Measurements from ENCODE around the gene UVSSA.
A peak's percentile ranks its signal among the peaks of the same experiment; 100 is the strongest.
"Not testable (repeated sequence)": the region's sequence is repeated elsewhere in the genome, so short reads cannot be mapped to it uniquely, and the experiment has no call there.

The UVSSA gene

DNA sequence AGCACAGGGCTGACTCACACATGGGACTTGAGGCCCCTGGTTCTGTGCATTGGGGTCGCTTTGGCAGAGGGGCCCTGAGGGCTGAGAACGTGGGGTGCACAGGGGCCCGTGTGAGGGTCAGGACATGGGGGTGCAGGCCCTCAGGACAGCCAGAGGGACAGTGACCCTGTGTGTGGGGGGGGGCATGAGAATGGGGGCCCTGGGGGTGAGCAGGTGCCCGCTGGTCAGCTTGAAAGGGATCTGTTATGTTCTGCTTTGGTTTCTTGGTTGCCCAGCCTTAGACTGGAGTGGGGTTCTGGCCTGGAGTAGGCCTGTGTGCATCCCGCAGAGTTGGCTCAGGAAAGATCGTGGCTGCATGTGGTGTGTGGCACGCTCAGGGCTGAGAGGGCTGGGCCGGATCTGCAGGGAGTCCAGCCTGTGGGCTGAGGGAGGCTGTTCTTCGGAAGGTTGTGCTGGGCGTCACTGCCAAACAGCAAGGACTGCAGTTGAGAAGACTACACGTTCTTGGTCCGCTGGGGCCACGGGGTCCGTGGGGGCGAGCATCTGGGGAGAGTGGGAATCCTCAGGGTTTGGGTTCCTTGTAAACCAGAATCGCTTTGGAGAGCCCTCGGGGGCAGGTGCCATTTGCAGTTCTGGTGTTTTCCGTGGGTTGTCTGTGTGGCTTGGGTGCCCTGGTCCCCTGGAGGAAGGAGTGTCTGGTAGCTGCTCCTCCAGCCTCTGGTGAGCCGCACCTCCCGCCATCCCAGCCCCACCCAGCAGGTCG lies 15.2 kb upstream of the UVSSA start:
- DNase-seq, result no peak

DNA sequence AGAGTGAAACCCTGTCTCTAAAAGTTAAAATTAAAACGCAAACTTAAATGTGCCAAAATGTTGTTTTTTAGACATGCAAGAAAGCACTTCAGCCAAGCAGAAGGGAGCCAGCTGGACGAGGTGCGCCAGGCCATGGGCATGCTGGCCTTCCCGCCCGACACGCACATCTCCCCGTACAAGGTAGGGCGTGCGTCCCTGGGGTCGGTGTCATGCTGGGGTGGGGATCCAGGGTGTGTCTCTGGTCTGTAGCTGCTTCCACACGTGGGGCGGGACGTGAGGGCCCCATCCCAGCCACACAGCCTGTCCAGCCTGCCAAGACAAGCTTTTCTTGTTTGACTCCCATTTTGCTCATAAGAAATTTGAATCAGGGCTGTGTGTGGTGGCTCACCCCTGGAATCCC lies 14.3 kb upstream of the UVSSA start:
- no peak for DNase-seq

DNA sequence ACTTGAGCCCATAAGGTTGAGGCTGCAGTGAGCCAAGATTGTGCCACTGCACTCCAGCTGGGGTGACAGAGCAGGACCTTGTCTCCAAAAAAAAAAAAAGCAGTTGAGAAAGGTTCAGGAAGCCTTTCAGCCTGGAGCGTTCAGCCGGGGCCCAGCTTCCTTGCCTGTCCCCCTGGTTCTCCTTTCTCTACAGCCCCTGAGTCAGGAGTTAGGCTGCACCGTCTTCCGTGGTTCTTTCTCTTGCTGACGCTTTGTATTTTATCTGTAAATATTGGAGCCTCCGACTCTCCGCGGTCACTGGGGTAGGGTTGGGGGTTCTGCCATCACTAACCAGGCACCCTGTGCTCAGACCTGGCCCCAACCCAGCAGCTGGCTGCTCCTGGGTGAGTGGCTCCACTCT lies 13.8 kb upstream of the UVSSA start:
- no peak for DNase-seq

DNA sequence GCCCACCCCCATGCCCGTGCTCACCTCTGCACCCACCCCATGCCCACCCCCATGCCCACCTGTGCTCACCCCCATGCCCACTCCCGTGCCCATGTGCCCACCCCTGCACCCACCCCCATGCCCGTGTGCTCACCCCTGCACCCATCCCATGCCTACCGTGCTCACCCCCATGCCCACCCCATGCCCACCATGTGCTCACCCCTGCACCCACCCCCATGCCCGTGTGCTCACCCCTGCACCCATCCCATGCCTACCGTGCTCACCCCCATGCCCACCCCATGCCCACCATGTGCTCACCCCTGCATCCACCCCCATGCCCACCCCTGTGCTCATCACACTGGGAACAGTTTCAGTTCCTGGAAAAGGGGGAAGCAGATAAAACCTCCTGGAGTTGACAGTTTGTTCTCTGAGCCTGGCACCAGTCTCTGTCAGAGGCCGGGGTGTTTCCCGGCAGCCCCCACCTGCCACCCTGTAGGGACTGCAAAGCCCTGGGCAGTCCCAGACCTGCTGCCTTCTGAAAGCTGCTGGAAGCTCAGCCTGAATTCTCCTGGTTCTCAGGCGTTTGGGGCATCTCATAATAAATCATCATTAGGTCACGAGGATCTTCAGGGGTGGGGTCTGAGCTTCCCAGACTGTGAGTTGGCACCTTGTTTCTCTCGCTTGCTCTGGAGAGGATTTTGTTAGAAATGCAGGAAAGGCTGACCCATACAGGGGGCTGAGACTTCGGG lies 13.0 kb upstream of the UVSSA start:
- not testable (repeated sequence) for DNase-seq

DNA sequence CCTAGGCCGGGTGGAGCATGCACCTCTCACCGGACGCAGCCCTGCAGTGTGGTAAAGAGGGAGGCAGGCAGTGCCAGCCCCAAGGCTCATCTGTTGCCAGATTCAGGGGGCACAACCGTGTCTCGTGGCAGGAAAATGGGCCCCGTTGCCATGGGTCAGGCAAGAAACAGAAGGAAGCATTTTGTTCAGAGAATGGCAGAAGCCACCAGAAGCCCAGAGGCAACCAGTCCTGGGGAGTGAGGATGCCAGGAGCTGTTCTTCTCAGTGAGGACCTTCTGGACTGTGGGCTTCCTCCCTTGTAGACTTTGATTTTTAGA lies 12.5 kb upstream of the UVSSA start:
- no peak for DNase-seq

DNA sequence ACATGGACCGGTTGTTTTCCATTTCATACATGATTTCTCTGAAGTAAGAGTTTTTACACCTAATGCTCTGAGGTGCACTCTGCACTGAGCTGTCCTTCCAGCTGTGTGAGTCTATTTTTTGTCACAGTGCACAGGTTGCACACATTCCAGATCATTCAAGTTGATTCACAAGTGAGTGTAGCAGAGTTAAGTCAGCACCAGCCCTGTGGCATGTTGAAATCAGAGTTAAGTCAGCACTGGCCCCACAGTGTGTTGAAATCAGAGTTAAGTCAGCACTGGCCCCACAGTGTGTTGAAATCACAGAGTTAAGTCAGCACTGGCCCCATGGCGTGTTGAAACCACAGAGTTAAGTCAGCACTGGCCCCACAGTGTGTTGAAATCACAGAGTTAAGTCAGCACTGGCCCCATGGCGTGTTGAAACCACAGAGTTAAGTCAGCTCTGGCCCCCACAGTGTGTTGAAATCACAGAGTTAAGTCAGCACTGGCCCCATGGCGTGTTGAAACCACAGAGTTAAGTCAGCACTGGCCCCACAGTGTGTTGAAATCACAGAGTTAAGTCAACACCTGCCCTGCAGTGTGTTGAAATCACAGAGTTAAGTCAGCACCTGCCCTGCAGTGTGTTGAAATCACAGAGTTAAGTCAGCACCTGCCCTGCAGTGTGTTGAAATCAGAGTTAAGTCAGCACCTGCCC lies 11.7 kb upstream of the UVSSA start:
- not testable (repeated sequence) for DNase-seq

DNA sequence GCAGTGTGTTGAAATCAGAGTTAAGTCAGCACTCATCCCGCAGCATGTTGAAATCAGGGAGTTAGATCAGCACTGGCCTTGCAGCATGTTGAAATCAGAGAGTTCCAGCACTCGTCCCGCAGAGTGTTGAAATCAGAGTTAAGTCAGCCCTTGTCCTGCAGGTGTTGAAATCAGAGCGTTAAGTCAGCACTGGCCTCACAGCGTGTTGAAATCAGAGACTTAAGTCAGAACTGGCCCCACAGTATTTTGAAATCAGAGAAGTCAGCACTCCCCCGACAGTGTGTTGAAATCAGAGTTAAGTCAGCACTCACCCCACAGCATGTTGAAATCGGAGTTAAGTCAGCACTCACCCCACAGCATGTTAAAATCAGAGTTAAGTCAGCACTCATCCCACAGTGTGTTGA lies 10.9 kb upstream of the UVSSA start:
- DNase-seq, result no peak

DNA sequence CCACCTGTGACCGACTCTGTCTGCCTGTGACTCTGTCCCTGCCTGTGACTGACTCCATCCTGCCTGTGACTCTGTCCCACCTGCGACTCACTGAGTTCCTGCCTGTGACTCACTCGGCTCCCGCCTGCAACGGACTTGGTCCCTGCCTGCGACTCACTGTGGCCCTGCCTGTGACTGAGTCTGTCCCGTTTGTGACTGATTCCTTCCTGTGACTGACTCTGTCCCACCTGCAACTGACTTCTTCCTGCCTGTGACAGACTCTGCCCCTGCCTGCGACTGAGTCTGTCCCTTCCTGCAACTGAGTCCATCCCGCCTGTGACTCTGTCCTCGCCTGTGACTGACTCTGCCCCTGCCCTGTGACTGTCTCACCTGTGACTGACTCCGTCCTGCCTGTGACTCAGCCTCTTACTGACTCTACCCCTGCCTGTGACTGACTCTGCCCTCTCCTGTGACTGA lies 9.6 kb upstream of the UVSSA start:
- no peak for DNase-seq

DNA sequence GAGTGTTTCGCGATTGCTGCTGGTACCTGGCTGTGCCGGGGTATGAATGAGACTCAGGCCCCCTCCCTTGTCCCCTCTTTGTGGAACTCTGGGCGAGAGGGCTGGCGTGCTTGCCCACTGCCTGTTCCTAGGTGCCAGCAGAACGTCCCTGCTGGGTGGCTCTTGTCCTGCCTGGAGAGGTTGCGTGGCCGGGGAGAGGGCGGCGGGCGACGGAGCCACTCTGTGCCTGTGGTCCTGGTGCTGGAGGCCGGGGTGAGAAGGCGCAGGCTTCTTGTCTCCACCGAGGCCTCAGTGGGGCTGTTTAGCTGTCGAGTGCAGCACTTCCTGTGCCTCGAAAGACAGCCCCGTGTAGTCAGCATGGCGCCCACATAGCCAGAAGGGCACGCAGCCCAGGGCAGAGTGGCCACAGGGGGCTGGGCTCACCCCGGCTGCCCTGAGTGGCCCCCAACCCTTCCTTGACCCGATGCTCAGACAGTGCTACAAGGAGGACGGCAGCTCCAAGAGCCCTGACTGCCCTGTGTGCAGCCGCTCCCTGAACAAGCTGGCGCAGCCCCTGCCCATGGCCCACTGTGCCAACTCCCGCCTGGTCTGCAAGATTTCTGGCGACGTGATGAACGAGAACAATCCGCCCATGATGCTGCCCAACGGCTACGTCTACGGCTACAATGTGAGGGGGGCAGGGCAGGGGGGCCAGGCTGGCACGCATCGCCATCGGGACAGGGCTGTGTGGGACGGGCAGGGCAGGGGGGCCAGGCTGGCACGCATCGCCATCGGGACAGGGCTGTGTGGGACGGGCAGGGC lies 8.9 kb upstream of the UVSSA start:
- no peak for DNase-seq

DNA sequence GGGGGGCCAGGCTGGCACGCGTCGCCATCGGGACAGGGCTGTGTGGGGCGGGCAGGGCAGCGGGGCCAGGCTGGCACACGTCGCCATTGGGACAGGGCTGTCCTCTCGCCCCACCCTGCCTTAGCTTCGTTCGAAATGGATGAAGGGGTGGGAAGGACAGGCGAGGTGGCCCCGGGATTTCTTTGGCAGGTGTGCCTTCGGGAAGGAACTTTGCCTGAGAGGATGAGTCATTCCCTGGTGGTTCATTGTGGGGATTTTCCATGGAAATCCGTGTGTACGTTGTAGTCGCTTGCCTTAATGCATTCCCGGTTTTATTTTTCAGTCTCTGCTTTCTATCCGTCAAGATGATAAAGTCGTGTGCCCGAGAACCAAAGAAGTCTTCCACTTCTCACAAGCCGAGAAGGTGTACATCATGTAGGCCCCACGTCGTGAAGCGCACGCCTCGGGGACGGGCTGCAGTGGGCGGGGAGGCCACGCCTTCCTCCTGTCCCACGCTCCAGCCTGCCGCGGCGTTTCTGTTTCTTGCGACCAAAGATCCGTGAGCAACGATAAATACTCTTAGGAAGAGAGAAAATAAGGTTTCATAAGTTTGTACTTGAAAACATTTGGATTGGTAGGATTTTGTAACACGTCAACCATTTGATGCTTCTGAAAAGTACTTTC lies 8.1 kb upstream of the UVSSA start:
- no peak for DNase-seq

DNA sequence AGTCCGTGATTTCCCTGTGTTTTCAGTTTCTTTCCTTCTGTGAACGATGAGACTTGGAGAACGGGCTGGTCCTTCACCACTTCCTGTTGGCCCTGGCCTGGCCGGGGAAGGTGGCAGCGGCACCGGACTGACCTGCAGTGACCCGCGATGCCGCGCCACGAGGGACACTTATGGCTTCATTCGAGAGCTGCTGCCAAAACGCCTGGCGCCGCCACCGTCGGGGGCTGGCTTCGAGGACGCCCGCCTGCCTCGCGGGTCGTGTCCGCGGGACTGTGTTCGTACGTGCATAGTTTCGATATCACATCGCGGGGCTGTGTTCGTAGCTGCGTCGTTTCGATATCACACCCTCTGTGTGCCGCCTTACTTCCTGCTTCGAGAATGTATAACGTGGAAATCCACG lies 7.5 kb upstream of the UVSSA start:
- DNase-seq, result no peak

DNA sequence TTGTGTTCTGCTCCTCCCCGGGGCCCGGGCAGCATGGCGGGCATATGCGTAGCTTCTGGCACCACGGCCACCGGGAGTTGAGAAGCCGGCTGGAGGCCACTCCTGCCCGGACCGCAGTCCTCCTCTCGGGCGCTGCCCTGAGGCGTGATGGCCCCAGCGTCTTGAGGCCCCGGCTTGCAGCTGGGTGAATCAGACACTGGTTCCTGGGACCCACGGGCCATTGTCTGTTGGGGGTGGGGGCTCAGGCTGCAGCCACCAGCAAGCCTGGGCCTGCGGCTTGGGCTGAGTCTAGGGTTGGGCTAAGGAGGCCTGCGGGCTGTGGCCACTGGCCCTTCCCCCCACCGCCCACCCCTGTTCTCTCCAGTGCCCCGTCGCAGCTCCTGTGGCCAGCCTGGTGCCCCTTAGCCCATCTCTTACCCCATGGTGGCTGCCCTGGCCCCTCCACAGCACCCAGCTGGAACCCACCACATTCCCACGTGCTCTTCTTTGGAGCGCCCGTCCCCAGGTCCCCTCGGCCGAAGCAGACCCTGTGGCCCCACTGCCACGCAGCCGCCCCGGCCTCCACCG lies 6.7 kb upstream of the UVSSA start:
- no peak for DNase-seq

DNA sequence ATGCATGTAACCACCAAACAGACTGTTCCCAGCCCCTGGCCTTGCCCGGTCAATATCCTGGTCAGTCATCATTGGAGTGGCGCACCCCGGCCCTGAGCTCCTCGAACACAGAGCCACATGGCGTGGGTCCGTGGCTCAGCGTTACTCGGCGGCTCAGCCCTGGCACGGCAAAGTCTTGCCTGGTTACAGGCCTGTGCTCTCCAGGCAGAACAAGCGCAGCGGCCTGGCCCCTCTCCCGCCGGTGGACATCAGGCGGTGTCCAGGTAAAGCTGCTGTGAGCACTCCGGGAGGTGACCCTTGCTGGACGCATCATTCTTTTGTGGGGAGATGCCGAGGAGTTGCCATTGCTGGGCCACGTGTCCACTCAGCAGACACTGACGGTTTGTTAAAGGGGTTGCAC lies 6.1 kb upstream of the UVSSA start:
- DNase-seq, result no peak

DNA sequence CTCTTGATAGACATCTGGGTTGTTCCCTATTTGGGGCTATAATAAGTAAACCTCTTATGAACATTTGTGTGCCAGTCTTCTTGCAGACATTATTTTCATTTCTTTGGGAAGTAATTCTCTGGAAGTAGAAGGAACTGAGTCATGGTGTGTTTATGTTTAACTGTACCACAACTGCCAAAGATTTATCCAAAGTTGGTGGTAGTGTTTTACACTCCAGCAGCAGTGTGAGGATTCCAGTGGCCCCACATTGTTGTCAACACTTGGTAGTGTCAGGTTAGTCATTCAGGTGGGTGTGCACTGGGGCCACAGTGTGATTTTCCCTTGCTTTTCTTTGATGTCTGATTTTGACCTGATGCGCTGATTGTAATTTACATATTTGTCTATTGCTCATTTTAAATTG lies 5.0 kb upstream of the UVSSA start:
- DNase-seq, result no peak

DNA sequence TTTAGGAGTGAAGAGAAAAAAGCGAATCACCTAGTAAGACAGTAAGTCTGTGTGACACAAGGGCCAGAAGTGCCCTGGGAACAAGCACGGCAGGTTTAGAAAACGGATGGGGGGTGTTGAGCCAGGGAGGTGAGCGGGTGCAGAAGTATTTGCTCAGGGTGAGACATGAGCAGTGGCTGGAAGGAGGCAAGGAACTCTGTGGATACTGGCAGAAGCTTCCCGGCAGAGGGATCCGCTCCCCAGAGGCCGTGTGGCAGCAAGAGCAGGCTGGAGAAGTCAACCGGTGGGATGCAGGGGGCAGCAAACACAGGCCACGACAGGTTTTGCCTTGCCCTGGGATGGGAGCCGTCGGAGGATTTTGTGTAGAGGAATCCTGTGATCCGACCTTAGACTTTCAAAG lies 2.3 kb upstream of the UVSSA start:
- peak; percentile 49 to 61 for DNase-seq

DNA sequence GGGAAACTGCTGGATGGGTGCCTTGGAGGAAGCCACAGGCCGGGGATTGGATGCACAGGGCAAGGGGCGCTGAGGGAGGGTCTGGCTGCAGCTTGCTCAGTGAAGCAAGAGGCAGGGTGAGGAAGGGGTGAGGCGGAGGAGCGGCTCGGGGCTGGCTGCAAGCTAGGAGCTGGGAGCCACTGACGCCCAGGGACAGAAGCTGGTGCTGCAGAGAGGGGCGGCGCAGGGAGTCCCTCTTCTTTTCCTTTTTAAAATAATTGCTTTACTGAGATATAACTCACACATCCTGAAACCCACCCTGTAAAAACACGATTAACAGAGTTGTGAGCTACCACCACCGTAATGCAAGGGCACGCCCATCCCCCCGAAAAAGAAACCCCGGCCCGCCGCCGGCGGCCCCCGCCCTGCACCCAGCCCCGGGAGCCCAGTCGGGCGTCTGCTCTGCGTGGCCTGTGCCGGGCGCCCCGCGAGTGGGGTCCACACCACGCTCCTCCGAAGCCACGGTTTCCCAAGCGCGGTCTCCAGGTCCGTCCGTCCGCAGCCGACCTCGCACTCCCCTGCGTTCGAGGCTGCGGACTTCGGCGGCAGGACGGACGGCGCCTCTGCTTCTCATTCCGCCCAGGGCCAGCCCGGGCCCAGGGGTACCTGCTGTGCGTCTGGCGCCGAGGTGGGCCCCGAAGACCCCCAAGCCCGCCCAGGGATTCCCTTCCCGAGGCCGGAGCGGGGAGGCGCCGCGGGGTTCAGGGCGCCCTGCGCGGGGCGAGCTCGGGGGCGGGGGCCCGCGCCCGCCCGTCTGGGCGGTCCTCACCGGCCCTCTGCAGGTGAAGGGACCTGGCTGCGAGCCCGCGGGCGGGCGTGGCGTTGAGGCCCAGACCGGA lies 866 bp upstream of the UVSSA start:
- peak; percentile 17 to 65 for DNase-seq

DNA sequence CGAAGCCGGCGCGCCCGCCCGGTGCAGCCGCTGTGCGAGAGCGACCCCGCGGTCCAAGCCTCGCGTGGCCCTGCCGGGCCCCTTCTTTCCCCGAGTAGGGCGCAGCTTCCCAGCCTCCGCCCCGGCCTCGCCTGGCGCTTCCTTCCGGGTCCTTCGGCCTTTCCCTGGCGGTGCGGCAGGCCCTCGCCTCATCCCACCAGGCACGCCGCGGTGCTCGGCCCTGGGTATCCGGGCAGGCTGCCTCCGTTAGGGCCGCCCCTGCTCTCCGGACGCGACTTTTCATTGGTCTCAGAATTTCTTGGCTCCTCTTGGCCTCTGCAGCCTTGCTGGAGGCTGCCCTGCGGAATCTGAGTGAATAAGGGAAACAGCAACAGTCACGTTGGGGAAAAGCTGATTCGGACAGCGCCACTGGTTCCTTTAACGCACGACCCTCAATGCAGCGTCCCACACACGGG lies 429 bp downstream of the UVSSA start:
- peak in 1 of 2 experiments; percentile 80 for DNase-seq

DNA sequence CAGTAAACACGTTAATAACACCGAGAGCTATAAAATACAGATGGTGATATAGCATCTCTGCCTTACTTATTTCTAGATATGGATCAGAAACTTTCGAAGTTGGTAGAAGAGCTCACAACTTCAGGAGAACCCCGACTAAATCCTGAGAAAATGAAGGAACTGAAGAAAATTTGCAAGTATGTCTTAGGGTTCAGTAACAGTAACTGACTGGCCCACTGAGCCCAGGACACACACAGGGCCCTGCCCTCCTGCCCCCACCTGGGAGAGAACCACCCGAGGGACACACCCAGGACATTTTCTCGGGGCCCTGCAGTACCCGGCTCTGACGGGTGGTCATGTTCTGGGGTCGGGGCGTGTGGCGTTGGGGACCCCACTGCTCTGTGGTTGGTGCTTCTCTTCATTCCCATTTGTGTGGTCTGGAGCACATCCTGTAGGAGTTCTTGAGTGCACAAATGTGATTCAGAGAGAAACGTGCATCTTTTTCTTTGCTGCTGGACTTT lies 1.1 kb downstream of the UVSSA start:
- no peak for DNase-seq

DNA sequence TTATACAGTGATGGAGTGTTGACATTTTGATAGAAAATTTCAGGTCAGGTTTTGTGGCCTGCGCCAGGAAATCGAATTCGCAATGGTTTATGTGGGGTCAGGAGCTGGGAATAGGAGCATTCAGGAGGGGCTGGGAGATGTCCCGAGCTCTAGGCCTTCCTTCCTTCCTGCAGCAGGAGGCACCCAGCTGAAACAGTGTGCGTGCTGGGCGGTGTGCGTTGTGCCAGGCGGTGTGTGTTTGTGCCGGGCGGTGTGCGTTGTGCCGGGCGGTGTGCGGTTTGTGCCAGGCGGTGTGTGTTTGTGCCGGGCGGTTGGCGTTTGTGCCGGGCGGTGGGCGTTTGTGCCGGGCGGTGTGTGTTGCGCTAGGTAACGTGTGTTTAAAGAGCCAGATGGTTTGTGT lies 1.7 kb downstream of the UVSSA start:
- no peak for DNase-seq

DNA sequence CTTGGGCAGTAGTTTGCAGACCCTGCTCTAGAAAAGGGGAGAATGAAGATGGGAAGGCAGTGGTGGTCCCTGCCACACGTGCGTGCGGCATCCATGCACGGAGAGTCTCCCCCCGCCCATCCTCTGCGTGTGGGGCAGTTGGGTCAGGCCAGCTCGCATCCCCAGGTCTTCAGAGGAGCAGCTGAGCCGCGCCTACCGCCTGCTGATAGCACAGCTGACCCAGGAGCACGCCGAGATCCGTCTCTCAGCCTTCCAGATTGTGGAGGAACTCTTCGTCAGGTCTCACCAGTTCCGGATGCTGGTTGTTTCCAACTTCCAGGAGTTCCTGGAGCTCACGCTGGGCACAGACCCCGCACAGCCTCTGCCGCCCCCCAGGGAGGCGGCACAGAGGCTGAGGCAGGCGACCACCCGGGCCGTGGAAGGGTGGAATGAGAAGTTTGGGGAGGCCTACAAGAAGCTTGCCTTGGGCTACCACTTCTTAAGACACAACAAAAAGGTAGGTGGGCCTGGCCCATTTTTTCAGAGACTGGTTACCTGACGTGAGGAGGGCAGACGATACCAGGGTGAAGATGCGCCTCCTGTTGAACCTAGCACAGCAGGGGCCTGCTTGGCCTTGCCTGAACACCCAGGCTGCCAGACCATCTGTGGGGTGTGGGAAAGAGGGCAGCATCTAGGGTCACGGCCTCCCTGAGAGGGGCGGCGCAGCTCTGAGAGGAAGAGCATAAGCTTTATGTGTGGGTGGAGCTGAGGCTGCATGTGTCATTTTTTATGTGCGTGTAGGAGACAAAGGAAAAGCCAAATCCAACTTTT lies 2.6 kb downstream of the UVSSA start:
- DNase-seq, result no peak
